A549 (cell line): ENCODE data around the gene NEUROG1. TPM values are rescaled to one million over a fixed set of nuclear protein-coding genes. Genes with fewer than 3 reads are reported as not detected.

ENCODE experiments used
- polyA plus RNA-seq, 4 experiments: library from polyadenylated mRNA; depleted of rRNA in 3 of 4; stranded (reverse); fragments of >200 nt; fragmentation: RNase III in 1 of 4; extraction: RNeasy Plus Mini Kit Qiagen cat#74134 plus additional on column Dnase treatment in 1 of 4; gene quantifications; 2 replicates in 3 of 4; 3 replicates in 1 of 4; pipeline ENCODE4 v1.2.3, GENCODE V29; 2011 to 2017

Gene NEUROG1
- polyA plus RNA-seq, 2 of the 4 experiments (the other 2 are of a cell fraction): not detected

Other genes starting within 250 kb of the NEUROG1 start
- gene MACROH2A1, start 136.7 kb downstream of the NEUROG1 start, polyA plus RNA-seq (2011; rRNA removed): 141 and 158 TPM in 2 replicates
- gene MACROH2A1, start 136.7 kb downstream of the NEUROG1 start, polyA plus RNA-seq (2017; fragmentation: RNase III; extraction: RNeasy Plus Mini Kit Qiagen cat#74134 plus additional on column Dnase treatment): 154 to 172 TPM (median 162 TPM) in 3 replicates
- gene DCANP1, start 88.6 kb downstream of the NEUROG1 start, polyA plus RNA-seq (2011; rRNA removed): not detected in 2 replicates
- gene DCANP1, start 88.6 kb downstream of the NEUROG1 start, polyA plus RNA-seq (2017; fragmentation: RNase III; extraction: RNeasy Plus Mini Kit Qiagen cat#74134 plus additional on column Dnase treatment): not detected in 3 replicates
- not detected in 2 replicates for gene TIFAB, start 83.6 kb downstream of the NEUROG1 start, polyA plus RNA-seq (2011; rRNA removed)
- gene TIFAB, start 83.6 kb downstream of the NEUROG1 start, polyA plus RNA-seq (2017; fragmentation: RNase III; extraction: RNeasy Plus Mini Kit Qiagen cat#74134 plus additional on column Dnase treatment): not detected in 3 replicates
- gene CXCL14, start 43.0 kb upstream of the NEUROG1 start, polyA plus RNA-seq (2011; rRNA removed): not detected in 2 replicates
- gene CXCL14, start 43.0 kb upstream of the NEUROG1 start, polyA plus RNA-seq (2017; fragmentation: RNase III; extraction: RNeasy Plus Mini Kit Qiagen cat#74134 plus additional on column Dnase treatment): 0.12 to 0.15 TPM (median 0.13 TPM) in 3 replicates